Liver (tissue), 9 donors: ENCODE results near the gene TBC1D22B. TPM values are rescaled to one million over a fixed set of nuclear protein-coding genes. Genes with fewer than 3 reads are reported as not detected.

ENCODE experiments used
- DNase-seq: peaks from one replicate; pipeline ENCODE4 v3.0.0-alpha.2; 2017; ENCODE audit warnings: low spot score
- H3K27ac ChIP-seq, 2 donors: one replicate each; pipeline ENCODE4 v1.7.0; 2013; ENCODE audit warnings: inconsistent platforms in 2 of 2, low read length in 2 of 2, control low read depth in 1 of 2, low read depth in 1 of 2, mild to moderate bottlenecking in 1 of 2
- H3K27me3 ChIP-seq, 4 donors: one replicate each; pipeline versions ENCODE4 v1.6.1 to v1.7.0; 2013; ENCODE audit warnings: low read length in 3 of 4, inconsistent platforms in 1 of 4, mild to moderate bottlenecking in 1 of 4, moderate library complexity in 1 of 4; ENCODE audit not compliant: control insufficient read depth in 4 of 4, insufficient read depth in 4 of 4
- H3K36me3 ChIP-seq, 4 donors: one replicate each; pipeline versions ENCODE4 v1.6.1 to v1.7.0; 2013; ENCODE audit warnings: low read length in 3 of 4, mild to moderate bottlenecking in 3 of 4, low read depth in 1 of 4, moderate library complexity in 1 of 4; ENCODE audit not compliant: control insufficient read depth in 4 of 4, insufficient read depth in 3 of 4
- H3K4me1 ChIP-seq, 4 donors: one replicate each; pipeline versions ENCODE4 v1.6.1 to v1.7.0; 2013; ENCODE audit warnings: low read length in 3 of 4, mild to moderate bottlenecking in 3 of 4, moderate library complexity in 1 of 4; ENCODE audit not compliant: control insufficient read depth in 4 of 4, insufficient read depth in 4 of 4
- H3K4me3 ChIP-seq, 3 donors: one replicate each; pipeline versions ENCODE4 v1.6.1 to v1.7.0; 2013; ENCODE audit warnings: low read length in 3 of 3, control low read depth in 1 of 3, low read depth in 1 of 3, mild to moderate bottlenecking in 1 of 3
- H3K9ac ChIP-seq, 2 donors: one replicate each; pipeline ENCODE4 v1.7.0; 2013; ENCODE audit warnings: low read length in 2 of 2, mild to moderate bottlenecking in 2 of 2, moderate library complexity in 2 of 2, control low read depth in 1 of 2, low read depth in 1 of 2
- H3K9me3 ChIP-seq, 4 donors: one replicate each; pipeline versions ENCODE4 v1.6.1 to v1.7.0; 2013; ENCODE audit warnings: low read length in 3 of 4; ENCODE audit not compliant: control insufficient read depth in 4 of 4
- EGR1 ChIP-seq, 2 donors: IDR thresholded peaks; 2 replicates each; pipeline ENCODE4 v1.6.1; 2016 to 2018; ENCODE audit warnings: antibody characterized with exemption in 2 of 2, low read depth in 2 of 2
- FOXA2 ChIP-seq: IDR thresholded peaks from 2 replicates; pipeline ENCODE4 v1.6.1; 2016; ENCODE audit warnings: antibody characterized with exemption
- GABPA ChIP-seq, 2 donors: IDR thresholded peaks in 1 of 2; conservative IDR thresholded peaks in 1 of 2; 2 replicates each; pipeline ENCODE4 v1.6.1; 2016; ENCODE audit warnings: antibody characterized with exemption in 2 of 2, mild to moderate bottlenecking in 1 of 2, moderate library complexity in 1 of 2
- HNF4A ChIP-seq, 2 donors: conservative IDR thresholded peaks; 2 replicates each; pipeline ENCODE4 v1.6.1; 2016; ENCODE audit warnings: antibody characterized with exemption in 2 of 2, mild to moderate bottlenecking in 2 of 2
- HNF4G ChIP-seq: IDR thresholded peaks from 2 replicates; pipeline ENCODE4 v1.6.1; 2016; ENCODE audit warnings: antibody characterized with exemption
- JUND ChIP-seq, 2 donors: IDR thresholded peaks; 2 replicates each; pipeline ENCODE4 v1.6.1; 2016; ENCODE audit warnings: antibody characterized with exemption in 2 of 2
- NR2F2 ChIP-seq: IDR thresholded peaks from 2 replicates; pipeline ENCODE4 v1.6.1; 2016; ENCODE audit warnings: antibody characterized with exemption
- RAD21 ChIP-seq, 2 donors: IDR thresholded peaks; 2 replicates each; pipeline ENCODE4 v1.6.1; 2016; ENCODE audit warnings: antibody characterized with exemption in 2 of 2, mild to moderate bottlenecking in 2 of 2
- RXRA ChIP-seq, 2 donors: IDR thresholded peaks; 2 replicates each; pipeline ENCODE4 v1.6.1; 2017 to 2018; ENCODE audit warnings: antibody characterized with exemption in 2 of 2, mild to moderate bottlenecking in 1 of 2
- SP1 ChIP-seq: IDR thresholded peaks from 2 replicates; pipeline ENCODE4 v1.6.1; 2018; ENCODE audit warnings: antibody characterized with exemption, mild to moderate bottlenecking
- YY1 ChIP-seq: IDR thresholded peaks from 2 replicates; pipeline ENCODE4 v1.6.1; 2016; ENCODE audit warnings: antibody characterized with exemption, mild to moderate bottlenecking
- WGBS: extraction: QIAGEN DNeasy Blood & Tissue Kit; methylation state at CpG from one replicate; pipeline ENCODE4 v1.1.7; 2013; 5-methylcytosine and 5-hydroxymethylcytosine counted together
- polyA plus RNA-seq, 2 donors: library from polyadenylated mRNA; stranded (reverse) in 1 of 2; unstranded in 1 of 2; fragments of 200-250 nt in 1 of 2; fragments of >200 nt in 1 of 2; fragmentation: Nextera tagmentation in 1 of 2; extraction: Ambion mirVana in 1 of 2; gene quantifications; one replicate each; pipeline versions ENCODE4 v1.2.1 to v1.2.3, GENCODE V29; 2013 to 2015
- total RNA-seq, 2 donors: library from RNA; depleted of rRNA; stranded (reverse); fragments of >200 nt; gene quantifications; one replicate each; pipeline ENCODE4 v1.2.3, GENCODE V29; 2014
- TF ChIP-seq, protein P1 (sequence below): IDR thresholded peaks from 2 replicates; pipeline ENCODE4 v1.6.1; 2016; ENCODE audit warnings: antibody characterized with exemption
- TF ChIP-seq, protein P2 (sequence below): IDR thresholded peaks from 2 replicates; pipeline ENCODE4 v1.6.1; 2016; ENCODE audit warnings: antibody characterized with exemption
- TF ChIP-seq, protein P3 (sequence below): IDR thresholded peaks from 2 replicates; pipeline ENCODE4 v1.6.1; 2016; ENCODE audit warnings: antibody characterized with exemption, mild to moderate bottlenecking
- TF ChIP-seq, protein P4 (sequence below): fragments of 150-350 bp; IDR thresholded peaks from 2 replicates; pipeline ENCODE4 v1.5.1; 2017; ENCODE audit warnings: improper control_type of control experiment, low read depth, low read length; ENCODE audit not compliant: missing input control
- TF ChIP-seq, protein P5 (sequence below): IDR thresholded peaks from 2 replicates; pipeline ENCODE4 v1.6.1; 2016; ENCODE audit warnings: antibody characterized with exemption
- donor health status: healthy.
- donor health status: healthy.
- donor health status: healthy.
- donor health status: healthy.
- donor health status: healthy.

TBC1D22B gene
- total and polyA plus RNA-seq, 4 donors: 1.4 to 10.7 (median 1.9) TPM

DNA sequence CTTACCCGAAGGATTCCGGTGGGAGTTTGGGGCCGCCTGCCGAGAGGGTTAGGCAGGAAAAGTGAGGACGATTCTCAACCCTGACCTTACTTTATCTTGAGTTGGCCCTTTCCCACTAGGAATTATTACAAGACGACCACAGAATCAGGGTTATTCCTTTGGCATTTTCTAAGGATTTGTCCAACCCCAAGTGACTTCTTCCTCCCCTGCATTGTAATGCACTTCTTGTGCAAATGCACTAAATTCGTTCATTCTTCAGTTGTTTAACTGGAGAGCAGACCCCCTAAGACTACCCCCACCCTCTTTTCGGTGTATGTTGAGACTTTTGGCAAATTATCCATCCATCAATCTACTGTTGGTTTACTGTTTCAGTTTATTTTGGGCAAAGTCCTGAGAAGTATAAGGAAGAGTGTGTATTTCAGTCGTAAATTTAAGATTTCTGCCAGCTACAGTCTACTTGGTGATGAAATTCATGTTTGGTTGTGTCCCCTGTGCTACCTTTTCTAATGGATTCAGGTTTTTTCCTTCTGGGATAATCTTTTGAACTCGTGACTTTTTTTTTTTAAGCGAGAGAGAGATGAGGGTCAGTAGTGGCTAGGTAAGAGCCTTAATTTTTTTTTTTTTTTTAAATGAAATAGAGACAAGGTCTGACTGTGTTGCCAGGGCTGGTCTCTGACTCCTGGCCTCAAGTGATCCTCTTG lies 983 bp downstream of the TBC1D22B start:
- H3K4me3 ChIP-seq: peak overlapping the region; percentile 76 to 94 (median 93)
- peak overlapping the region; percentile 88 to 98 for H3K9ac ChIP-seq
- H3K4me1 ChIP-seq: peaks cover 0 to 21% (median 10%) of the 10 kb centered on the region in 4 donors
- no peaks in the 10 kb centered on the region for H3K36me3 ChIP-seq
- H3K9me3 ChIP-seq: no peaks in the 10 kb centered on the region
- no peak for DNase-seq
- WGBS: 20% methylated on average over 11 of the region's 11 CpGs
- TF ChIP-seq RAD21 (IDR thresholded peaks at IDR 0.05): no peak
- TF ChIP-seq FOXA2: no peak
- TF ChIP-seq, protein P1, sequence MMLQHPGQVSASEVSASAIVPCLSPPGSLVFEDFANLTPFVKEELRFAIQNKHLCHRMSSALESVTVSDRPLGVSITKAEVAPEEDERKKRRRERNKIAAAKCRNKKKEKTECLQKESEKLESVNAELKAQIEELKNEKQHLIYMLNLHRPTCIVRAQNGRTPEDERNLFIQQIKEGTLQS: no peak
- TF ChIP-seq NR2F2: no peak
- no peak for TF ChIP-seq RXRA (IDR thresholded peaks at IDR 0.05)
- TF ChIP-seq, protein P2, sequence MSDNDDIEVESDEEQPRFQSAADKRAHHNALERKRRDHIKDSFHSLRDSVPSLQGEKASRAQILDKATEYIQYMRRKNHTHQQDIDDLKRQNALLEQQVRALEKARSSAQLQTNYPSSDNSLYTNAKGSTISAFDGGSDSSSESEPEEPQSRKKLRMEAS: no peak
- TF ChIP-seq, protein P3, sequence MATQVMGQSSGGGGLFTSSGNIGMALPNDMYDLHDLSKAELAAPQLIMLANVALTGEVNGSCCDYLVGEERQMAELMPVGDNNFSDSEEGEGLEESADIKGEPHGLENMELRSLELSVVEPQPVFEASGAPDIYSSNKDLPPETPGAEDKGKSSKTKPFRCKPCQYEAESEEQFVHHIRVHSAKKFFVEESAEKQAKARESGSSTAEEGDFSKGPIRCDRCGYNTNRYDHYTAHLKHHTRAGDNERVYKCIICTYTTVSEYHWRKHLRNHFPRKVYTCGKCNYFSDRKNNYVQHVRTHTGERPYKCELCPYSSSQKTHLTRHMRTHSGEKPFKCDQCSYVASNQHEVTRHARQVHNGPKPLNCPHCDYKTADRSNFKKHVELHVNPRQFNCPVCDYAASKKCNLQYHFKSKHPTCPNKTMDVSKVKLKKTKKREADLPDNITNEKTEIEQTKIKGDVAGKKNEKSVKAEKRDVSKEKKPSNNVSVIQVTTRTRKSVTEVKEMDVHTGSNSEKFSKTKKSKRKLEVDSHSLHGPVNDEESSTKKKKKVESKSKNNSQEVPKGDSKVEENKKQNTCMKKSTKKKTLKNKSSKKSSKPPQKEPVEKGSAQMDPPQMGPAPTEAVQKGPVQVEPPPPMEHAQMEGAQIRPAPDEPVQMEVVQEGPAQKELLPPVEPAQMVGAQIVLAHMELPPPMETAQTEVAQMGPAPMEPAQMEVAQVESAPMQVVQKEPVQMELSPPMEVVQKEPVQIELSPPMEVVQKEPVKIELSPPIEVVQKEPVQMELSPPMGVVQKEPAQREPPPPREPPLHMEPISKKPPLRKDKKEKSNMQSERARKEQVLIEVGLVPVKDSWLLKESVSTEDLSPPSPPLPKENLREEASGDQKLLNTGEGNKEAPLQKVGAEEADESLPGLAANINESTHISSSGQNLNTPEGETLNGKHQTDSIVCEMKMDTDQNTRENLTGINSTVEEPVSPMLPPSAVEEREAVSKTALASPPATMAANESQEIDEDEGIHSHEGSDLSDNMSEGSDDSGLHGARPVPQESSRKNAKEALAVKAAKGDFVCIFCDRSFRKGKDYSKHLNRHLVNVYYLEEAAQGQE: no peak
- no peak for TF ChIP-seq HNF4A (conservative IDR thresholded peaks at IDR 0.05)
- TF ChIP-seq, protein P4, sequence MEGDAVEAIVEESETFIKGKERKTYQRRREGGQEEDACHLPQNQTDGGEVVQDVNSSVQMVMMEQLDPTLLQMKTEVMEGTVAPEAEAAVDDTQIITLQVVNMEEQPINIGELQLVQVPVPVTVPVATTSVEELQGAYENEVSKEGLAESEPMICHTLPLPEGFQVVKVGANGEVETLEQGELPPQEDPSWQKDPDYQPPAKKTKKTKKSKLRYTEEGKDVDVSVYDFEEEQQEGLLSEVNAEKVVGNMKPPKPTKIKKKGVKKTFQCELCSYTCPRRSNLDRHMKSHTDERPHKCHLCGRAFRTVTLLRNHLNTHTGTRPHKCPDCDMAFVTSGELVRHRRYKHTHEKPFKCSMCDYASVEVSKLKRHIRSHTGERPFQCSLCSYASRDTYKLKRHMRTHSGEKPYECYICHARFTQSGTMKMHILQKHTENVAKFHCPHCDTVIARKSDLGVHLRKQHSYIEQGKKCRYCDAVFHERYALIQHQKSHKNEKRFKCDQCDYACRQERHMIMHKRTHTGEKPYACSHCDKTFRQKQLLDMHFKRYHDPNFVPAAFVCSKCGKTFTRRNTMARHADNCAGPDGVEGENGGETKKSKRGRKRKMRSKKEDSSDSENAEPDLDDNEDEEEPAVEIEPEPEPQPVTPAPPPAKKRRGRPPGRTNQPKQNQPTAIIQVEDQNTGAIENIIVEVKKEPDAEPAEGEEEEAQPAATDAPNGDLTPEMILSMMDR: no peak
- no peak for TF ChIP-seq YY1
- no peak for TF ChIP-seq SP1
- TF ChIP-seq, protein P5, sequence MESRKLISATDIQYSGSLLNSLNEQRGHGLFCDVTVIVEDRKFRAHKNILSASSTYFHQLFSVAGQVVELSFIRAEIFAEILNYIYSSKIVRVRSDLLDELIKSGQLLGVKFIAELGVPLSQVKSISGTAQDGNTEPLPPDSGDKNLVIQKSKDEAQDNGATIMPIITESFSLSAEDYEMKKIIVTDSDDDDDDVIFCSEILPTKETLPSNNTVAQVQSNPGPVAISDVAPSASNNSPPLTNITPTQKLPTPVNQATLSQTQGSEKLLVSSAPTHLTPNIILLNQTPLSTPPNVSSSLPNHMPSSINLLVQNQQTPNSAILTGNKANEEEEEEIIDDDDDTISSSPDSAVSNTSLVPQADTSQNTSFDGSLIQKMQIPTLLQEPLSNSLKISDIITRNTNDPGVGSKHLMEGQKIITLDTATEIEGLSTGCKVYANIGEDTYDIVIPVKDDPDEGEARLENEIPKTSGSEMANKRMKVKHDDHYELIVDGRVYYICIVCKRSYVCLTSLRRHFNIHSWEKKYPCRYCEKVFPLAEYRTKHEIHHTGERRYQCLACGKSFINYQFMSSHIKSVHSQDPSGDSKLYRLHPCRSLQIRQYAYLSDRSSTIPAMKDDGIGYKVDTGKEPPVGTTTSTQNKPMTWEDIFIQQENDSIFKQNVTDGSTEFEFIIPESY: no peak
- no peaks in the 10 kb centered on the region for H3K27me3 ChIP-seq
- H3K27ac ChIP-seq: peak overlapping the region in 1 of 2 donors; percentile 92

DNA sequence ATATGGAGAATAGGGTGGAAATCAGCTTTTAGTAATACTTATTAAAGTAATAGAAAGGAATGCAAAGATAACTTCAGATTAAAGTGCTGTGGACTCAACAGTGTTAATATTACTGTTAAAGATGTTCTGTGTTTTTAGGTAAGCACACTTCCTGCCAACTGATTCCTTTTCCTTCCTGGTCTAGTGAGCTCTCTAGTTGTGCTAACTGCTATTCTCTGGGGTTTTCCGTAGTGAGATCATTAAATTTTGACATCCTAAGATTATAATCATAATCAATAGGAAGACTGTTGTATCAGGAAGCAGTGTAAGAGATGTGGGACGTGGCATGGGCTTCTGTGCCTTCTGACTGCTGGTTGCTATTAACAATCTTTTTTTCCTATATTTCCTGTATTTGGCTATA lies 1.6 kb downstream of the TBC1D22B start:
- Histone ChIP-seq H3K9me3 (no peaks in the 10 kb centered on the region), H3K4me3 (no peak overlapping the region), H3K9ac (no peak overlapping the region), H3K27me3 (no peaks in the 10 kb centered on the region), H3K27ac (no peak overlapping the region), H3K36me3 (no peaks in the 10 kb centered on the region), H3K4me1 (peaks cover 0 to 21% (median 10%) of the 10 kb centered on the region in 4 donors)
- 55% methylated on average over 2 of the region's 2 CpGs for WGBS
- no peak for DNase-seq
- no peak for TF ChIP-seq JUND (IDR thresholded peaks at IDR 0.05)
- TF ChIP-seq HNF4A (conservative IDR thresholded peaks at IDR 0.05): no peak
- TF ChIP-seq EGR1 (IDR thresholded peaks at IDR 0.05; ENCODE audit: low read depth in 2 of 2): no peak
- TF ChIP-seq, protein P4: no peak
- no peak for TF ChIP-seq SP1
- TF ChIP-seq FOXA2: no peak
- TF ChIP-seq RAD21 (IDR thresholded peaks at IDR 0.05): no peak
- no peak for TF ChIP-seq GABPA (IDR thresholded peaks at IDR 0.05 in 1 of 2, conservative IDR thresholded peaks at IDR 0.05 in 1 of 2)
- TF ChIP-seq, protein P1: no peak
- no peak for TF ChIP-seq RXRA (IDR thresholded peaks at IDR 0.05)
- TF ChIP-seq, protein P5: no peak
- TF ChIP-seq NR2F2: no peak
- no peak for TF ChIP-seq HNF4G
- no peak for TF ChIP-seq YY1
- TF ChIP-seq, protein P2: no peak
